ENCODE data around the gene SUCLG2. TPM values are rescaled to one million over a fixed set of nuclear protein-coding genes. Genes with fewer than 3 reads are reported as not detected.

Gene SUCLG2
- polyA plus RNA-seq, 1 donor (not counting 4 experiments of a cell fraction or from before 2014, with no cell fraction given), result 26.7 TPM

DNA sequence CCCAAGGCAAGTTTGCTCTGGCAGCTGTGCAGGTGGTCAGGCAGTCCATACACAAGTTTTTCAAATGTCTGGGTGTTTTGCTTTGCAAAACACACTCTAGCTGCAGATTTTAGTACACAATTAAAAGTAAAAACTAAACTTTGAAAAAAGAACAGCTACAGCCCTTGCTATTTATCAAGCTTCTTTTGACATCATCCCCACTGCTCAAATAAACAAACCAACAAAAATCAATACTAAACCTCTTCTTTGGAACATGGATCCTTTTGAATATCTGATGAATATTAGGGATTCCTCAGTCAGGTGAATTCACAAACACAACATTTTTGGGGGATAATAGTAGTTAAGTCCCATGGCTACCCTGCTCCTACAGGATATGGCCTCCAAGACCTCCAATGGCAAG, 249.2 kb downstream of the SUCLG2 start:
- Histone ChIP-seq H3K36me3 (ENCODE audit: control insufficient read depth in 2 of 2, extremely low read depth in 1 of 2, insufficient read depth in 2 of 2, low read length in 2 of 2) (no peaks in the 10 kb centered on the region), H3K4me3 (ENCODE audit: control insufficient read depth in 2 of 3, extremely low read depth in 1 of 3, insufficient read depth in 2 of 3, low read depth in 1 of 3, low read length in 3 of 3) (no peak overlapping the region), H3K79me2 (ENCODE audit: control insufficient read depth, insufficient read depth, low read length) (no peaks in the 10 kb centered on the region), H3K9me3 (ENCODE audit: control insufficient read depth, low read depth, low read length) (no peaks in the 10 kb centered on the region), H3K4me1 (ENCODE audit: control insufficient read depth, extremely low read depth, insufficient read depth, low read length) (no peaks in the 10 kb centered on the region), H4K20me1 (ENCODE audit: control insufficient read depth, extremely low read depth, insufficient read depth, low read length) (no peaks in the 10 kb centered on the region), H2AFZ (ENCODE audit: control insufficient read depth, low read length) (no peak overlapping the region), H3K9ac (ENCODE audit: control insufficient read depth, extremely low read depth, insufficient read depth, low read length) (no peak overlapping the region), H3K4me2 (ENCODE audit: control insufficient read depth, extremely low read depth, insufficient read depth, low read depth, low read length) (no peak overlapping the region), H3K27me3 (ENCODE audit: control insufficient read depth, extremely low read depth, insufficient read depth, low read length) (no peaks in the 10 kb centered on the region), H3K9me1 (ENCODE audit: control insufficient read depth, extremely low read depth, insufficient read depth, low read length) (no peaks in the 10 kb centered on the region), H3K27ac (ENCODE audit: control insufficient read depth, insufficient read depth, low read length) (no peak overlapping the region)
- dilution Hi-C loops (cut with MboI; ENCODE audit: extremely low pct_ligation_motif_present, low sequenced_read_pairs), result no loop called here
- FAIRE-seq (no peak), DNase-seq (ENCODE audit: low read depth, low spot score) (no peak)
- no peak for TF ChIP-seq EZH2 (IDR thresholded peaks at IDR 0.05; ENCODE audit: low read length)
- TF ChIP-seq, protein P1, sequence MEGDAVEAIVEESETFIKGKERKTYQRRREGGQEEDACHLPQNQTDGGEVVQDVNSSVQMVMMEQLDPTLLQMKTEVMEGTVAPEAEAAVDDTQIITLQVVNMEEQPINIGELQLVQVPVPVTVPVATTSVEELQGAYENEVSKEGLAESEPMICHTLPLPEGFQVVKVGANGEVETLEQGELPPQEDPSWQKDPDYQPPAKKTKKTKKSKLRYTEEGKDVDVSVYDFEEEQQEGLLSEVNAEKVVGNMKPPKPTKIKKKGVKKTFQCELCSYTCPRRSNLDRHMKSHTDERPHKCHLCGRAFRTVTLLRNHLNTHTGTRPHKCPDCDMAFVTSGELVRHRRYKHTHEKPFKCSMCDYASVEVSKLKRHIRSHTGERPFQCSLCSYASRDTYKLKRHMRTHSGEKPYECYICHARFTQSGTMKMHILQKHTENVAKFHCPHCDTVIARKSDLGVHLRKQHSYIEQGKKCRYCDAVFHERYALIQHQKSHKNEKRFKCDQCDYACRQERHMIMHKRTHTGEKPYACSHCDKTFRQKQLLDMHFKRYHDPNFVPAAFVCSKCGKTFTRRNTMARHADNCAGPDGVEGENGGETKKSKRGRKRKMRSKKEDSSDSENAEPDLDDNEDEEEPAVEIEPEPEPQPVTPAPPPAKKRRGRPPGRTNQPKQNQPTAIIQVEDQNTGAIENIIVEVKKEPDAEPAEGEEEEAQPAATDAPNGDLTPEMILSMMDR (optimal IDR thresholded peaks at IDR 0.05 in 1 of 3, IDR thresholded peaks at IDR 0.05 in 1 of 3, conservative IDR thresholded peaks at IDR 0.05 in 1 of 3; ENCODE audit: extremely low read depth in 1 of 3, insufficient read depth in 2 of 3, low read length in 3 of 3), result no peak

DNA sequence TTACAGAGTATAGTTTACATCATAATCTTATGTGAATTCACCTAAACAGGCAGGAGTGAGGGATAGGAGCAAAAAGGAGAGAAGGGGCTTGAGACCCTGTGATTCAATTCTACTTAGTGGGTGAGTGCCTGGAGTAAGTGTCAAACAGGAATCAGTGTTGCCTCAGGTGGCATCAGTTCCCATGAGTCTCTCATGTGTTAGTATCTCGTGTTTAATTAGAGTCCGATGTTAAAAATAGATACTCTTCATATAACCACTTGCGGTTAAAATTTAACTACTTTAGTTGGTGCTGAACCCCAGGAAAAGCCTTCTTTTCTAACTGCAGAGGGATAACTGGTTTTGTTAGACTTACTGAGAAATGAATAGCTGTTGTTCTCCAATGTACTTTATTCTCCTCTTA, 251.5 kb downstream of the SUCLG2 start:
- FAIRE-seq (no peak), DNase-seq (ENCODE audit: low read depth, low spot score) (no peak)
- TF ChIP-seq, protein P1 (optimal IDR thresholded peaks at IDR 0.05 in 1 of 3, IDR thresholded peaks at IDR 0.05 in 1 of 3, conservative IDR thresholded peaks at IDR 0.05 in 1 of 3; ENCODE audit: extremely low read depth in 1 of 3, insufficient read depth in 2 of 3, low read length in 3 of 3), result no peak
- TF ChIP-seq EZH2 (IDR thresholded peaks at IDR 0.05; ENCODE audit: low read length), result no peak
- H3K79me2 ChIP-seq (ENCODE audit: control insufficient read depth, insufficient read depth, low read length), result no peaks in the 10 kb centered on the region
- no peaks in the 10 kb centered on the region for H3K9me3 ChIP-seq (ENCODE audit: control insufficient read depth, low read depth, low read length)
- no peak overlapping the region for H3K4me3 ChIP-seq (ENCODE audit: control insufficient read depth in 2 of 3, extremely low read depth in 1 of 3, insufficient read depth in 2 of 3, low read depth in 1 of 3, low read length in 3 of 3)
- dilution Hi-C loops (cut with MboI; ENCODE audit: extremely low pct_ligation_motif_present, low sequenced_read_pairs), result no loop called here
- H3K27me3 ChIP-seq (ENCODE audit: control insufficient read depth, extremely low read depth, insufficient read depth, low read length), result no peaks in the 10 kb centered on the region
- H3K4me1 ChIP-seq (ENCODE audit: control insufficient read depth, extremely low read depth, insufficient read depth, low read length), result no peaks in the 10 kb centered on the region
- H3K4me2 ChIP-seq (ENCODE audit: control insufficient read depth, extremely low read depth, insufficient read depth, low read depth, low read length), result no peak overlapping the region
- H3K9me1 ChIP-seq (ENCODE audit: control insufficient read depth, extremely low read depth, insufficient read depth, low read length), result no peaks in the 10 kb centered on the region
- no peak overlapping the region for H3K27ac ChIP-seq (ENCODE audit: control insufficient read depth, insufficient read depth, low read length)
- H3K9ac ChIP-seq (ENCODE audit: control insufficient read depth, extremely low read depth, insufficient read depth, low read length), result no peak overlapping the region
- H3K36me3 ChIP-seq (ENCODE audit: control insufficient read depth in 2 of 2, extremely low read depth in 1 of 2, insufficient read depth in 2 of 2, low read length in 2 of 2), result no peaks in the 10 kb centered on the region
- H4K20me1 ChIP-seq (ENCODE audit: control insufficient read depth, extremely low read depth, insufficient read depth, low read length), result no peaks in the 10 kb centered on the region
- no peak overlapping the region for H2AFZ ChIP-seq (ENCODE audit: control insufficient read depth, low read length)
